GM21390 (cell line): Measurements from ENCODE around the gene MRRF.

Experiments used
- ATAC-seq: cut with Tn5 transposase; IDR thresholded peaks from one replicate; pipeline ENCODE4 v1.9.1; 2021; ENCODE audit not compliant: unreplicated experiment

Gene MRRF

GRCh38 chr9:122377241-122378164, 112.8 kb downstream of the MRRF start:
- ATAC-seq, result no peak

GRCh38 chr9:122378236-122378635, 113.6 kb downstream of the MRRF start:
- no peak for ATAC-seq

- no peak for ATAC-seq
These were observed 114.7 kb downstream of the MRRF start for GRCh38 chr9:122379340-122379739.

DNA sequence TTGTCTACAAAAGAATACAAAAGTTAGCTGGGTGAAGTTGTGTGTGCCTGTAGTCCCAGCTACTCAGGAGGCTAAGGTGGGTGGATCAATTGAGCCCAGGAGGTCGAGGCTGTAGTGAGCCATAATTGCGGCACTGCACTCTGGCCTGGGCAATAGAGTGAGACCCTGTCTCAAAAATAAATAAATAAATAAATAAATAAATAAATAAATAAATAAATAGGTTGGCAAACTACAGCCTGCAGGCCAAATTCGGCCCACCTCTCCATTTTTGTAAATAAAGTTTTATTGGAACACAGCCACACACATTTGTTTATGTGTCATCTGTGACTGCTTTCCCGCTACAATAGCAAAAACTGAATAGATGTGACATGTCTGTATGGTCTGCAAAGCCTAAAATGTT, 115.6 kb downstream of the MRRF start:
- no peak for ATAC-seq
